Measurements from ENCODE around the gene H1-8. TPM values are rescaled to one million over a fixed set of nuclear protein-coding genes. Genes with fewer than 3 reads are reported as not detected.
"Not testable (repeated sequence)": the region's sequence is repeated elsewhere in the genome, so short reads cannot be mapped to it uniquely, and the experiment has no call there.

H1-8 gene
- total and polyA plus RNA-seq, 5 donors from 2014 or later: not detected

DNA sequence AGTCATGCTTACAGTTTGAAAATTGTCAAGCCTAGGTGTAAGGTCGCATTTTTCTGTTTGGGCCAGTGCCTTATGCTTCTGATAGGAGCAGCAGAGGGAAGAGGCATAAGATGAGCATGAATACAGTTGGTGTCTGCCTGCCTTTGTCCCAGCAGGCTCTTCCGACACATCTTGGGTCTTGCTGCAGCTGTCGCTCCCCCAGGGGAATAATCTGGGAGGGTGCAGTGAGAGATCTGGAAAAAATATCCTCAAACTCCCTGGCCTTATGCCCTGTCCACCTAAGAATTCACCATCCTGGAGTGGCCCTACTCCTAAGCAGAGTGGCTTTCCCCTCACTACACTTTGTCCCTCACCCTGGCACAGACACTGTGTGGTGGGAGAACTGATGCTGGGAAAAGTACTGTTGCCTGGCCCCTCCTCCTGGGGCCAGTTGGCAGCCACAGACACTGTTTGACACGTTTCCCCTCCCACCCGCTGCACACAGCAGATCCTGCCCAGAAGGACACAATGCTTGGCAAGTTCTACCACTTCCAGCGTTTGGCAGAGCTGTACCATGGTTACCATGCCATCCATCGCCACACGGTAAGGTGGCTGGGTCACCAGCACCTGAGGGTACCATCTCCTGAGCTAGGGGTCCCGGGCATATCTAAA, 35.7 kb upstream of the H1-8 start:
- Mint-ChIP-seq H3K4me3 (no peak overlapping the region), H3K27me3 (no peaks in the 10 kb centered on the region), H3K27ac (no peak overlapping the region), H3K4me1 (peaks cover 0 to 2% (median 0%) of the 10 kb centered on the region in 4 donors), H3K36me3 (peaks cover 35% of the 10 kb centered on the region), H3K9me3 (no peaks in the 10 kb centered on the region)
- ATAC-seq (ENCODE audit: low read depth in 2 of 2) (no peak), DNase-seq (no peak)
- H3K4me3 ChIP-seq (ENCODE audit: low read depth, low read length): no peak overlapping the region
- no peaks in the 10 kb centered on the region for H3K9me3 ChIP-seq (ENCODE audit: control insufficient read depth in 2 of 2, low read length in 2 of 2)
- H3K36me3 ChIP-seq (ENCODE audit: control insufficient read depth, insufficient read depth, low read length): peaks cover 17% of the 10 kb centered on the region
- no peaks in the 10 kb centered on the region for H3K27me3 ChIP-seq (ENCODE audit: control insufficient read depth, insufficient read depth, low read length)
- H3K4me1 ChIP-seq (ENCODE audit: control insufficient read depth, insufficient read depth, low read length, poor library complexity, severe bottlenecking): no peaks in the 10 kb centered on the region
- H3K27ac ChIP-seq (ENCODE audit: insufficient read depth, low read length, poor library complexity, severe bottlenecking): no peak overlapping the region

DNA sequence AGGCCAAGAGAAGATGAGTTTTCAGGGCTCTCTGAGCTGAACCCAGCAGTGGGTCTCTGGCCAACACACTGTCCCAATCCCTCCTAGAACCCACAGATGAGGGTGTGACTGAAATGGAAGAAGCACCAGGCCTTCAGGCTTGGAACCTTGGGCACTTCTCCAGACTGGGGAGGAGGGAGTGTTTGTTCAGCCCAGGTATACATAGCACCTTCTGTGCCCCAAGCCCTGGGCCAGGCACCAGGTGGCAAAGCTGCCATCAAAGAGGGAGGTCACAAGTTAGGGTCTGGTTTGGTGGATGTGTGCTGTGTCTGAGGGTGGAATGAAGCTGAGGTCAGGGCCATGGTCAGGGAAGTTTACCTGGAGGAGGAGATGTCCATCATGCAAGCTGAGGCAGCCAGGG, 30.4 kb upstream of the H1-8 start:
- H3K9me3 Mint-ChIP-seq: no peaks in the 10 kb centered on the region
- no peaks in the 10 kb centered on the region for H3K27me3 ChIP-seq (ENCODE audit: control insufficient read depth, insufficient read depth, low read length)
- no peaks in the 10 kb centered on the region for H3K9me3 ChIP-seq (ENCODE audit: control insufficient read depth in 2 of 2, low read length in 2 of 2)
- no peak overlapping the region for H3K4me3 ChIP-seq (ENCODE audit: low read depth, low read length)
- no peaks in the 10 kb centered on the region for H3K4me1 ChIP-seq (ENCODE audit: control insufficient read depth, insufficient read depth, low read length, poor library complexity, severe bottlenecking)
- H3K4me3 Mint-ChIP-seq: no peak overlapping the region
- peaks cover 0 to 4% (median 0%) of the 10 kb centered on the region in 4 donors for H3K4me1 Mint-ChIP-seq
- peaks cover 4% of the 10 kb centered on the region for H3K36me3 ChIP-seq (ENCODE audit: control insufficient read depth, insufficient read depth, low read length)
- DNase-seq: no peak
- no peaks in the 10 kb centered on the region for H3K27me3 Mint-ChIP-seq
- peaks cover 37% of the 10 kb centered on the region for H3K36me3 Mint-ChIP-seq
- peak overlapping the region in 2 of 3 donors; percentile 28 to 86 for H3K27ac Mint-ChIP-seq
- no peak for ATAC-seq (ENCODE audit: low read depth in 2 of 2)
- no peak overlapping the region for H3K27ac ChIP-seq (ENCODE audit: insufficient read depth, low read length, poor library complexity, severe bottlenecking)

DNA sequence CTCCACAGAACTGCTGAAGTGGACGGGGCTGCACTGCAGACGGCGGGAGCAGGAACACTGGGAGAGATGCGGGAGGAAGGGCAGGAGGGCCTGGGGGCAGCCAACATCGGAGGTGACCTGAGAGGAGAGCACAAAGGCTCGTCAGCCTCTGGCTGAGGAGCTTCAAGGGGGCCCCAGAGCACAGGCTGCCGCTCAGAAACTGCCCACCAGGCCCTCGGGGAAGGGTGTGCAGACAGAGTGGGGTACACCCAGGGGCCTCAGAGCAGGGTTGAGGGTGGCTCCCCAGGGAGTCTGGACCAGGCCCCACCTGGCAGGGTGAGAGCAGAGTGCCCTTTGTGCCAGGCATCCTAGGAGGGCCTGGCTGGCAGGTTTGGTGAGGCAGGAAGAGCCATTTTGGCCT, 29.3 kb upstream of the H1-8 start:
- H3K9me3 Mint-ChIP-seq: no peaks in the 10 kb centered on the region
- no peak for DNase-seq
- H3K4me1 Mint-ChIP-seq: peaks cover 0 to 4% (median 0%) of the 10 kb centered on the region in 4 donors
- H3K4me3 ChIP-seq (ENCODE audit: low read depth, low read length): no peak overlapping the region
- H3K27ac ChIP-seq (ENCODE audit: insufficient read depth, low read length, poor library complexity, severe bottlenecking): no peak overlapping the region
- H3K9me3 ChIP-seq (ENCODE audit: control insufficient read depth in 2 of 2, low read length in 2 of 2): no peaks in the 10 kb centered on the region
- H3K4me1 ChIP-seq (ENCODE audit: control insufficient read depth, insufficient read depth, low read length, poor library complexity, severe bottlenecking): no peaks in the 10 kb centered on the region
- H3K27me3 ChIP-seq (ENCODE audit: control insufficient read depth, insufficient read depth, low read length): no peaks in the 10 kb centered on the region
- ATAC-seq (ENCODE audit: low read depth in 2 of 2): no peak
- no peak overlapping the region for H3K4me3 Mint-ChIP-seq
- H3K27ac Mint-ChIP-seq: peak overlapping the region in 1 of 3 donors; percentile 42
- H3K36me3 ChIP-seq (ENCODE audit: control insufficient read depth, insufficient read depth, low read length): peaks cover 2% of the 10 kb centered on the region
- no peaks in the 10 kb centered on the region for H3K27me3 Mint-ChIP-seq
- H3K36me3 Mint-ChIP-seq: peaks cover 34% of the 10 kb centered on the region

DNA sequence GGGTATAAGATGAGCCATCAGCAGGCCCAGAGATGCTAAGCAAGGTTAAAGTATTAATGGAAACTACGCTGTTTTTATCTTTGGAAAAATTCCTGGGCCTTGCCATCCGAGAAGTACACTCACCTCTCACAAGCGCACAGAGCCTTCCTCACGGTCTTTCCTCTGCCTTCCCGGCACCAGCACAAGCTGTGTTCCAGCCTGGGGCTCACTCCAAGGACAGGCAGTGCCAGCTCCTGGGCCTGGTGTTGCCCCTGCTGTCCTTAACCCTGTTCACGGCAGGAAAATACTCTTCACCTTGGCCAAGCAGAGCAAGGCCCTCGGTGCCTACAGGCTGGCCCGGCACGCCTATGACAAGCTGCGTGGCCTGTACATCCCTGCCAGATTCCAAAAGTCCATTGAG, 28.9 kb upstream of the H1-8 start:
- H3K27ac ChIP-seq (ENCODE audit: insufficient read depth, low read length, poor library complexity, severe bottlenecking): no peak overlapping the region
- no peaks in the 10 kb centered on the region for H3K9me3 ChIP-seq (ENCODE audit: control insufficient read depth in 2 of 2, low read length in 2 of 2)
- Mint-ChIP-seq H3K27me3 (no peaks in the 10 kb centered on the region), H3K27ac (no peak overlapping the region), H3K9me3 (no peaks in the 10 kb centered on the region), H3K4me3 (no peak overlapping the region), H3K36me3 (peaks cover 33% of the 10 kb centered on the region), H3K4me1 (peaks cover 0 to 4% (median 0%) of the 10 kb centered on the region in 4 donors)
- ATAC-seq (ENCODE audit: low read depth in 2 of 2) (no peak), DNase-seq (no peak)
- H3K4me3 ChIP-seq (ENCODE audit: low read depth, low read length): no peak overlapping the region
- H3K4me1 ChIP-seq (ENCODE audit: control insufficient read depth, insufficient read depth, low read length, poor library complexity, severe bottlenecking): no peaks in the 10 kb centered on the region
- H3K36me3 ChIP-seq (ENCODE audit: control insufficient read depth, insufficient read depth, low read length): peaks cover 2% of the 10 kb centered on the region
- no peaks in the 10 kb centered on the region for H3K27me3 ChIP-seq (ENCODE audit: control insufficient read depth, insufficient read depth, low read length)

DNA sequence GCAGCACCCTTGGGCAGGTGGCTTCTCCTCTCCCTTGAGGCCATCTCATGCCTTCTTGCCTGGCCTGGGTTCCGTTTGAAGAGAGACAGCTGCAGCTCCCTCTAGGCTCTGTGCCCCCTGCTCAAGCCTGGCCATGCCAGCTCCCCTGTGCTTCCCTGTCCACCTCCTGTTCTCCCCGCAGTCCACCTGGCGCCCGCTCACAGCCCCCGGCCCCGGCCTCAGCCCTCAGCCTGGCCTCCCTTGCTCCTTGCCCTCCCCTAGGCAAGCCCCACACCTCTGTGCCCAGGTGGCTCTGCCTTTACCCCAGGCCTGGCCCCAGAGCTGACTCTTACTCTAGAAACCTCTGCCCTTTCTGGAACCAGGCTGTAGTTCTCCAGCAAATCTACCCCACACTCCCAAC, 28.4 kb upstream of the H1-8 start:
- DNase-seq (no peak), ATAC-seq (ENCODE audit: low read depth in 2 of 2) (no peak)
- Mint-ChIP-seq H3K27ac (no peak overlapping the region), H3K27me3 (no peaks in the 10 kb centered on the region), H3K9me3 (no peaks in the 10 kb centered on the region), H3K4me1 (peaks cover 0 to 4% (median 0%) of the 10 kb centered on the region in 4 donors), H3K36me3 (peaks cover 33% of the 10 kb centered on the region), H3K4me3 (no peak overlapping the region)
- no peak overlapping the region for H3K27ac ChIP-seq (ENCODE audit: insufficient read depth, low read length, poor library complexity, severe bottlenecking)
- peaks cover 2% of the 10 kb centered on the region for H3K36me3 ChIP-seq (ENCODE audit: control insufficient read depth, insufficient read depth, low read length)
- H3K9me3 ChIP-seq (ENCODE audit: control insufficient read depth in 2 of 2, low read length in 2 of 2): no peaks in the 10 kb centered on the region
- no peak overlapping the region for H3K4me3 ChIP-seq (ENCODE audit: low read depth, low read length)
- H3K27me3 ChIP-seq (ENCODE audit: control insufficient read depth, insufficient read depth, low read length): no peaks in the 10 kb centered on the region
- no peaks in the 10 kb centered on the region for H3K4me1 ChIP-seq (ENCODE audit: control insufficient read depth, insufficient read depth, low read length, poor library complexity, severe bottlenecking)

DNA sequence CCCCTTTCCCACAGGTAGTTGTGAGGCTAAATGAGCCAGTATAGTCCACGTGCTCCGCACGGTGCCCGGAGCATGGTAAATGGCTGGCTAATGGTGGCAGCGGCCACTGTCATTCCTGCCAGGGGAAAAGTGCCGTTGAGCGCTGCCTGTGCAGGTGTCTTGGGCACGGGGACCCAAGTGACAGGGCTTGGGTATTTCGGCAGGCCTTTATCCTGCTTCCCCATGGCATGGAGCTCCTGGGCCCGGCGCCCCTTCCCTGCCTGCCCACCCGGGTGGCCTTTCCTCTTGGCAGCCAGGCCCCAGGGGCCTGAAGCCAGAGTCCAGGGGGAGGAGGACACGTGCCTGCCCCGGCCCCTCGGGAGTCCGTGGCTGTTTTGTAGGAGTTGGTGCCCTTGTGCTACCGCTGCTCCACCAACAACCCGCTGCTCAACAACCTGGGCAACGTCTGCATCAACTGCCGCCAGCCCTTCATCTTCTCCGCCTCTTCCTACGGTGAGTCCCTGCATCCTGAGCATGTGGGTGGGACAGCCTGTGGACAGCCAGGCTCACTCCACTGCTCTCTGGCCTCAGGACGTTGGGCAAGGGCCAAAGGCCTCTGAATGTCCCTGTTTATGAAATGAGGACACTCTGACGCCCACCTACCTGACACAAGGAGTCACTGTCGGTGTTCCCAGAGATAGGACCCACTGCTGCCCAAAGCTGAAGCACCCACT, 27.7 kb upstream of the H1-8 start:
- not testable (repeated sequence) for H3K9me3 Mint-ChIP-seq

DNA sequence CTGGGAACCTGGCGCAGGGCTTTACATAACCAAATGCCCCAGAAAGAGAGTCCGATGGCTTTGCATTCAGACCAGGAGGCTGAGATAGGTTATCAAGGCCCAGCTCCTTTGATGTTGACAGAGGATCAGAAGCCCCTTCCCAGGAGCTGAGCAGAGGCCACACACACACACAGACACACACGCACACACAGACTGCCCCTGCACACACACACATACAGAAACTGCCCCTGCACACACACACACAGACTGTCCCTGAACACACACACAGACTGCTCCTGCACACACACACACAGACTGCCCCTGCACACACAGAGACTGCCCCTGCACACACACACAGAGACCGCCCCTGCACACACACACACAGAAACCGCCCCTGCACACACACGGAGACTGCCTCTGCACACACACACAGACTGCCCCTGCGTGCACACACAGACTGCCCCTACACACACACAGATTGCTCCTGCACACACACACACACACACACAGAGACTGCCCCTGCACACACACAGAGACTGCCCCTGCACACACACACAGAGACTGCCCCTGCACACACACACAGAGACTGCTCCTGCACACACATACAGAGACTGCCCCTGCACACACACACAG, 27.0 kb upstream of the H1-8 start:
- not testable (repeated sequence) for H3K4me3 ChIP-seq (ENCODE audit: low read depth, low read length); H3K36me3 ChIP-seq (ENCODE audit: control insufficient read depth, insufficient read depth, low read length); DNase-seq; H3K4me1 ChIP-seq (ENCODE audit: control insufficient read depth, insufficient read depth, low read length, poor library complexity, severe bottlenecking); H3K27me3 Mint-ChIP-seq; H3K27ac ChIP-seq (ENCODE audit: insufficient read depth, low read length, poor library complexity, severe bottlenecking); H3K4me1 Mint-ChIP-seq; H3K27me3 ChIP-seq (ENCODE audit: control insufficient read depth, insufficient read depth, low read length); H3K9me3 Mint-ChIP-seq; H3K4me3 Mint-ChIP-seq; ATAC-seq (ENCODE audit: low read depth in 2 of 2); H3K9me3 ChIP-seq (ENCODE audit: control insufficient read depth in 2 of 2, low read length in 2 of 2)
- Mint-ChIP-seq H3K27ac (peak overlapping the region in 2 of 3 donors; percentile 50 to 62), H3K36me3 (peaks cover 33% of the 10 kb centered on the region)

More for the DNA sequence above, 27.7 kb upstream of the H1-8 start:
- H3K27ac ChIP-seq (ENCODE audit: insufficient read depth, low read length, poor library complexity, severe bottlenecking); H3K4me3 ChIP-seq (ENCODE audit: low read depth, low read length); H3K27ac Mint-ChIP-seq; ATAC-seq (ENCODE audit: low read depth in 2 of 2); H3K4me1 Mint-ChIP-seq; H3K4me3 Mint-ChIP-seq; H3K27me3 ChIP-seq (ENCODE audit: control insufficient read depth, insufficient read depth, low read length); DNase-seq; H3K27me3 Mint-ChIP-seq; H3K36me3 ChIP-seq (ENCODE audit: control insufficient read depth, insufficient read depth, low read length); H3K4me1 ChIP-seq (ENCODE audit: control insufficient read depth, insufficient read depth, low read length, poor library complexity, severe bottlenecking); H3K9me3 ChIP-seq (ENCODE audit: control insufficient read depth in 2 of 2, low read length in 2 of 2): not testable (repeated sequence)
- H3K36me3 Mint-ChIP-seq: peaks cover 33% of the 10 kb centered on the region

Measured in CD4-positive, CD25-positive, alpha-beta regulatory T cell (primary cell).